ENCODE data around the gene SIX1.

Gene SIX1

DNA sequence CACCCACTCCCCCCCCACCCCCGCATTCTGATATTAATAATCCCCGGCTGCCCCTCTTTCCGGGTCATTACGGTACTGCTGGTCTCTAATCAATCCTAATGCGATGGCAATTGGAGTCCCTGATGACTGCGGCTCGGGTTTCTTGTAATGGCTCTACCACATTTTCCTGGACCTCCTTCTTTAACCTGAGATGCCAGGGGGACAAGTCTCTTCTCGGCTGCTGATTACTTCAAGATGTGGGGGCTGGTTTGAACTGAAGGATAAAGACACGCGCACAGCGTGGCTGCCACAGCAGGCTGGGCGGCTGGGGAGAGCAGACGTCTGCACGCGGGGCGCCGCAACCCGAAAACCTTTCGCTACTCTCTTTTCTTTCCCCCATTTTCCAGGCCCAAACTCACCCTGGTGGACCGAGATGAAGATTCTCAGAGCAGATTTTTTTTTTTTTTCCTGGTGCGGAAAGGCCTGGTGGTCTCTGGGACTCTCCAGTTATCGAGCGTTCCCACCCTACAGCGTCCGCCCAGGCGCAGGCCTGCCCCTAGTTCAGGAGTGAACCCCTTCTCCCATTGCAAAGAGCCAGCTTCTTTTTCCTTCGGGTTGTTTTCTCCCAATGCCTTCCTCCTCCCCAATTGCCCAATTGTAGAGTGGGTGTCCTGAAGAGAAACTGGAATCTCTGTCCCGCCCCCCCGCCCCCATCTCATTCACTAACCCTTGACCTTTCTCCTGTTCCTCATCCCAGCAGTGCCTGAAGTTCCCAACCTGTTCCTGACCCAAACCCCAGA is 6.0 kb upstream of the SIX1 start:
- peak; percentile 40 for DNase-seq

- DNase-seq = peak; percentile 89
These were observed 5.1 kb upstream of the SIX1 start for GRCh38 chr14:60654334-60654821.

DNA sequence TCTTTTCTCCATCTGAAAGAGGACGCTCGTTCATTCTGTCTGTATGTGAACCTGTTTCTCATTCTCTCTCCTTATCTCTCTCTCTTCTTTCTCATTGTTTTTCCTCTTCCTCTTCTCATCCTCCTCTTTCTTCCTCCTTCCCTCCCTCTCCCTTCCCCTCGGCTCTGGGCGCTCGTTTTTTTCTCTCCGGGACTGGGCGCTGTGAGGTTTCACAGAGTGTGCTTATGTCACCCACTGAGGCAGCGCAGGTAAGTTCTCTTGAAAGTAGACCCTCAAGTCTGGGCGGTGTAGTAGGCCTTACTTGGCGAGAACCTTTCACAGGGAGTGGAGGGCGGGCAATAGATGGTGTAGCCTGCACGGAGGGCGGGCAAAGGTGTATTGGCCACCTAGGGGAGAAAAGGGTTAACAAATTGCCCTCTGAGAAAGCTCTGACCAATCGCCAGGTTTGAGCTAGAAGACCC is 4.5 kb upstream of the SIX1 start:
- DNase-seq = no peak

DNA sequence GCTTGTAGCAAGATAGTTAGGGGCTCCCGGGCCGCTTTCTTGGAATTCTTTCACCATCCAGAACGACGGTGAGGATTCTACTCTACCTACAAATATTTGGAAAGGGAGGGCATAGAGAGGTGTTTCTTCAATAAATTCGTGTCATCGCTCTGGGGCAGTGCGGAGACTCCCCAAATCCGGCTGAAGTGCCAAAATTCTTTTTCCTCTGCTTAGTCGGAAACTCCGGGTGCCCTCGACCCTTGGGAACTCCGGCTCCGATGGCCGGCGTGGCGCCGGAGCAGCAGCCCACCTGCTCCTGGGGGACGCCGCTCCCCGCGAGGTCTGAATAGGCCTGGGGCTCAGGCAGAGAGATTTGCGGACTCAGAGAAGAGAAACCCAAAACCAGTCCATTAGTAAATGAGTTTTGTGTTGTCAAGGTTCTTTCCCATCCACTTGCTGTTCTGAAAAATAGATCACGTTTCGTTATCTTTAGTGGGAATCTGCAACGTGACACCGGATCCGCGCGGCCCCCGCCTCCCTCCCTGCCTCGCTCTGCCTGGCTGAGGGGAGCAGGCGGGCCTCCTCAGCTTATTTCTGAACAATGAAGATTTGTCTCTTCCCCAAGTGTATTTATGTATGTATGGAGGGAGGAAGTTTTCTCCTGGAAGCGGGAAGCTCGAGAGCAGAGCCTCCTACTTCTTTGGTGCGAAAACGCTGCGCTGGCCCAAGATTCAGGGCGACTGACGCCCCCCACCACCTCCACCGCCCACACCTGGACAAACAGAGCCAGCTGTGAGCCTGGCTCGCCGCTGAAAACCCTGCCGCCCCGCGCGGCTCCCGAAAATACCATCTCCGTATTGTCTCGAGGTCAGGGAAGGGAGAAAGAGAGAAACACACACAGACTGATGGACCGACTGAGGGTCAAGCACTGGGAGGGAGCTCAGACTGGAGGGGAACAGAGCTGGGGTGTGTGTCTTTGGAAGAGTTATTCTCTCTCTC is 3.7 kb upstream of the SIX1 start:
- DNase-seq = no peak

GRCh38 chr14:60651796-60652673 is 2.8 kb upstream of the SIX1 start:
- DNase-seq = no peak

DNA sequence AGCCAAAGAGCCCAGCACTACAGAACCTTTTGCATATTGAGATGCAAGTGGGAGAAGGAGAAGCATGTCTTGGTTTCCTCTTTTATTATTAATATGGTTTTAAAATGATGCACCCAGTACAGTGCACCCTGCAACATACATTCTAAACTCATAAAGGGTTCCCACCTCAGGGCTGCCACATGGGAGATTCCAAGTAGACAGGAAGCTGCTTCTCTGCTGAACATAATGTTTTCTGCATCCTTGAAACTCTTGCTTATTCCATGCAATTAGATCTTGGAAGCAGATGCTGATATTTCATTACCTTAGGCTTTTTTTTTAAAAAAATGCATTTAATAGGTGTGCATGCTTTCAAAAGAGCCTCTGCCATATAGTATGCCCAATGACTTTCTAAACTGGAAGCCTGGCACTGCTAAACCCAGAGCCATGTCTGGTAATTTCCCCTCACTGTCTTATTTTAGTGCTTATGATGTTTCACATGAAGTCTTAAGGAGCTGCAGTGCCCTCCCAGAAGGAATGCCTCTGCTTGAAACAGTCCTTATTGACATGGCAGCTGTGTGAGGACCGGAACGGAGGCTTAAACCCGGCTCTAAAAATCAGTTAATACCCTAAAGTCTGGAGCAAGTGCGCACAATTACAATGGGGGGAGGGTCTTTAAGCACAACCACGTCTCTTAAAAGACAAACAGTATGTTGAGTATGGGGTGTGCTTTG is 2.0 kb upstream of the SIX1 start:
- DNase-seq = no peak

- no peak for DNase-seq
These were observed 1.2 kb upstream of the SIX1 start for GRCh38 chr14:60650373-60650961.

- peak; percentile 36 for DNase-seq
These were observed 647 bp upstream of the SIX1 start for GRCh38 chr14:60649875-60650372.

DNA sequence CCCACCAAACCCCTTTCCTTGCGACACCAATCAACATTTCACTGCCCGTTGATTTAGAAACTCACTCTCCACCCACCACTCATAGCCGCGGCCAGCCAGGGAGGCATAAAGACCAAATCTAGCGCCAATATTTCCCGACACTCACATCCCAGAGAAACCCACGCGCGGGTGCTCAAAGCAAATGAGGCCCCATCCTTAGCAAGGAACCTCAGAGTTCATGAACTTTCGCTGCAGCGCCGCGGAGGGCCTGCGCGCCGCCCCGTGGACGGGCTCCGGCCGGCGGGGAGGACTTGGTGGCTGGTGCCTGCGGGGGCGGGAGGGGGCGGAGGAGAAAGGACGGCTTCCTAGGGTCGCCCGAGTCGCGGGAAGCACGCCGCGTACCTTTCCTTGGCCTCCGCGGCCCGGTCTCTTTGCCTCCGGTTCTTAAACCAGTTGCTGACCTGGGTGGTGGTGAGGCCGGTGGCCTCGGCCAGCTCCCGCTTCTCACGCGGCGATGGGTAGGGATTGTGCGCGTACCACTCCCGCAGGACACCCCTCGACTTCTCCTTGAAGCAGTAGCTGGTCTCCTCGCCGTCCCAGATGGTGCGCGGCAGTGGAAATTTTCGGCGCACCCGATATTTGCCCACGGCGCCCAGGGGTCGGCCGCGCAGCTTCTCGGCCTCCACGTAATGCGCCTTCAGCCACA is 886 bp downstream of the SIX1 start:
- DNase-seq = no peak

DNA sequence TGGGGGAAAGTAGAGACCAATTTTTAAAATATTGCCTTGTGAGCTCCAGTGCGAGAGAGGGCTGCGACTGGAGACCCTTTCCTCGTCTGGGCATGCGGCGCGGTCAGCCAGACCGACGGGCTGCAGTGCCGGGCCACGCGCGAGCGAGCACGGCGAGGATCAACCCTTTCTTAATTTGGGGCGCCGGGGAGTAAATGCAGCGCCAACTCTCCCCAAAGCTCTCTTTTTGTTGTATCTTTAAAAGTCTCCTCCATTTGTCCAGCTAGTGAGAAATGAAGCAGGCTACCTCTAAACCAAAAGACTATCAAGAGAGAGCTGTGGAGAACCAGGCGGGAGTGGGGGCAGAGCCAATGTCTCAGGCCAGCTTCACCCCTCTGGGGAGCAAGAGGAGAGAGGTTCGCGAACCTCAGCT is 1.4 kb downstream of the SIX1 start:
- no peak for DNase-seq

- DNase-seq = peak; percentile 60
These were observed 2.0 kb downstream of the SIX1 start for GRCh38 chr14:60647081-60647836.

DNA sequence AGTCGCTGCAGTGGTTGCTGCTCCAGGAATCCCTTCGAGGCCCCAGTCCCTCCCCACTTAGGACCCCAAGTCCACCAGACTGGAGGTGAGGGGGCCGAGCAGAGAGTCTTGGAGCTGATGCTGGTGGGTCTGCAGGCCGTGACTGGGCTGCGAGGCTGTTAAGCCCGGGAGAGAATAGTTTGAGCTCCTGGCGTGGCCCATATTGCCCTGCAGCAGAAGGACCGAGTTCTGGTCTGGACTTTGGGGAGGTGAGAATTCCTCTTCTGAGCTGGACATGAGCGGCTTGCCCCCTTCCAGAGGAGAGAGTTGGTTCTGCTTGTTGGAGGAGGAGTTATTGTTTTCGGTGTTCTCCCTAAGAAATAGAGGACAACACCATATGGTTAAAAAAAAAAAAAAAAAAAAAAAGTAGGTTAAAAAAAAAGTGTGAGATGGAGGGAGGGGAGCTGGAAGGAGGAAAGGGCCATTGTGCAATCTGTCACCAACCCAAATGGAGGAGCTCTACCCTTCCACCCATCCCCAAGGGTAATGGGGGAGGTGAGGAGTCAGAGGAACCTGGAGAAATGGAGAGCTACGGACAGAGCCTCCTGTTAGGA is 3.0 kb downstream of the SIX1 start:
- DNase-seq = peak; percentile 45

DNA sequence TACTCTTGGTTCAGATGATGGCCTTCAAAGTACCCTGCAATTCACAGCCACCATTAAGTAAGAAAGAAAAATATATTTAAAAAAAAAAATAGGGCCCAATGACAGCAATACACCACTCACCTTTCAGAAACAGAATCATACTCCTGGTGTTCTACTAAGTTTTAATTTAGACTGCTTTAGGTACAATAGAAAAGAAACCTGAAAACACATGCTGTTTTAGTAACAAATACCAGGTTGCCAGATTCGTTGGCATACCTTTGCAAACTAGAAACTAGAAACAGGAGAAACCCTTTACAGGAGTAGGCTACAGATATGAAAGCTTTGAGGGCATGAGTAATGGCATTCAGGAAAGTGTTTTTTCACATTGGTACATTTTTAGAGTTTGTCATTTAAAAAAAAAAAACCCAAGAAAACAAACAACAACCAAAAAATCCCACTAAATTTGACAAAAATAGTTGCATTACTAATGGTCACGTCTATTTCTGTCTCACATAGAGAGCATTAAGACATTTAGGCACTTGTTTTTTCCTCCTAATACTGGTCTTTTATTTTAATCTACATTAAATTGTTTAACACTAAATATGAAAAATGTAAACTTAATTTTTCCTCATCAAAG is 4.0 kb downstream of the SIX1 start:
- no peak for DNase-seq

DNA sequence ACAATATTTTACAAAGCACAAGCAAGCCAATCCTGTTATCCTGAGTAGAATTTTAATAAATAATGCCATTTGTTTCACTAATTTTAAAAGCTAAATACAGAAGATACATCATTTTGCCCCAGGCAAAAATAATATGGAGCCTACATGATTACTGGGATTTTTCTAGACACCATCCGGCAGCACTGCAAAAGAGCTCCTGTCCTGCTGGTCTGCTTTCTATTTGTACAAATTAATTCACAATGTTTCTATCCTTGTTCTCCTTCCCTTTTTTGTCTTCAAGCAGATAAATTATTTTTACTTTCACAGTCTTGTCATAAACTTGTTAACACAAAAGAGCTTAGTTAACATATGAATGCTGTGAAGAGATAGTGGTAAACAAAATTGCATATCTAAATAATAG is 4.6 kb downstream of the SIX1 start:
- no peak for DNase-seq

DNA sequence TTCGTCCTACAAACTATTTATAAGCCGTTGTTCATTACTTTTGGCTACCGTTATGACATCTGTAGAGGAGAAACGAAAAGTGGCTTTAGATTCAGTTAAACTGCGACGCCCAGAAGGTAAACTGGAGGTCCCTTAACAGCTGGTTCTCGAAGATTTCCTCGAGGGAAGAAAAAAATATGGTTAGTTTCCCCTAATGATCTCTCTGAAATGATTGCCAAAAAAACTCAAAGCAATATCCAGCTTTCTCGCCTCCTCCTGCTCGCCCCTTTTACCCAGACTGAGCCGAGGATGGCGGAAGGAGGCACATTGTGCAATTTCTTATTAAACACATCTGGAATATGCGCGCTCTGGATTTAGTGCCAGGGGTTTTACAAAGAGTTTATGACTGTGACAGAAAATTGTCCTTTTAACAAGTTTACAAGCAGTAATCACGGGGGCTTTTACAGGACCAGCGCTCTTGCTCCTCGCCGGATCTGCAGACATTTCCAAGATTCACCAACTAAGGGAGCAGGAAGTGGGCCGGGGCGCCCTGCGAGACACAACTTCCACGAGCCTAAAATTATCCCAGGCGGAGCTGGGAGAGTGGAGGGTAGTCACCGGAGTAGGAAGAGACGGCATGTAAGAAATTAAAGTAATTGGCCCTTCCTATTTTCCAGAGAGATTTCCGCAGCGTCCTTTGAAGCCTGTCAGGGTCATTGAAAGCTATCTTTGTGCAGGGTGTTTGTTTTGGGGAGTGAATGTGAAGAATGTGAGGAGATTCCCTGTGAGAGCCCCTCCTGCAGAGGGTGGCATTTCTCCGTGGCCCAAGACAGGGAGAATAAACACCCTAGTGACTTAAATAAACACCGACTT is 5.6 kb downstream of the SIX1 start:
- DNase-seq = peak; percentile 48

DNA sequence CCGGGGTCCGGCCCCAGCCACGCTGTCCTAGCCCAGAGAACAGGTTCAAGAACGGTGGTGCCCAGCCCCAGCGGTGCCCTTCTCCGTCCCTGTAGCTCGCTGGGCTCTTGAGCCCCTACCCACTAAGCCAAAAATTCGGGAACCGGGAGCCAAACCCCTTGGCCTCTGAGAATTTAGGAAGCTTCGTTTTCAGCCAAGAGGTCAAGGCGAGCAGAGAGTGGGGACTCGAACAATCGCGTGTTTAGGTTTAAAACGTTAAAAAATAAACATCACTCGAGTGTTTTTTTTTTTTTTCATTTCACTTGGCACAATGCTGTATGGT is 6.2 kb downstream of the SIX1 start:
- no peak for DNase-seq

DNA sequence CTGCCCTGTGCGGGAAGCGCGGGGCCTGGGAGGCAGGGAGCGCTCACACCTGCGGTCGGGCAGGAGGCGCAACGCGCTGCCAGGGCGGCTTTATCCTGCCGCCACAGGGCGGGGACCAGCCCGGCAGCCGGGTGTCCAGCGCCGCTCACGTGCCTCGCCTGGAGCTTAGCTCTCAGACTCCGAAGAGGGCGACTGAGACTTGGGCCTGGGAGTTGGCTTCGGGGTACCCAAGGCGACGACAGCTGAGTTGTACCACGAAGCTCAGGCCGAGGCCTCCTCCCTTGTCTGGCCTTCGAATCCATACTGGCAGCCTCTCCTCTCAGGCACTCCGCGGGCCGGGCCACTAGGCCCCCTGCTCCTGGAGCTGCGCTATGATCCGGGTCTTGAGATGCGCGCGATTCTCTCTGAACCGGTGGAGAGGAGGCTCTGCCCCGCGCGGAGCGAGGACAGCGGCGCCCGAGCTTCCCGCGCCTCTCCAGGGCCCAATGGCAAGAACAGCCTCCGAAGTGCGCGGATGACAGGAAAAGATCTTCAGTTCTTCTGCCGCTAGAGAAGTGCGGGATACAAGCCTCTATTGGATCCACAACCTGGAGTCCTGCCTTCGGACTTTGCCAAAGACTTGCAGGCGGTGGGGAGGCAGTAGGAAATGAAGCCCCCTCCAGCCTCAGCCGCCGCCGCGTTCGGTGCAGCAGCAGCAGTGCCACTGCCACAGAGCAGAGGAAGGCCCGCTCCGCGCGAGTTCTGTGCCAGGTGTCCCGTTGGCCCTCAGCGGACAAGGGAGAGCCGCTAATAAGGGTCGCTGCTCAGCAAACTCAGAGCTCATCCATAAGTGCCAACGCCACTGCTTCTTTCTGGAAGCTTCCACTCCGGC is 6.8 kb downstream of the SIX1 start:
- DNase-seq = no peak

Data from fibroblast of skin of scalp (primary cell).